ENCODE measurements around the gene AP3B1.

AP3B1 gene

GRCh38 chr5:78280261-78280660, 14.2 kb downstream of the AP3B1 start:
- Histone ChIP-seq H3K36me3 (ENCODE audit: control insufficient read depth, insufficient read depth, low read length) (no peaks in the 10 kb centered on the region), H3K4me3 (replicated peaks; ENCODE audit: low read depth, low read length) (no peak overlapping the region), H3K27me3 (replicated peaks; ENCODE audit: control insufficient read depth, insufficient read depth, low read length) (no peaks in the 10 kb centered on the region)
- DNase-seq (ENCODE audit: extremely low read depth, insufficient read length) = no peak
- TF ChIP-seq CTCF (IDR thresholded peaks at IDR 0.05; ENCODE audit: insufficient read depth, low read length, poor library complexity, severe bottlenecking) = no peak

GRCh38 chr5:78279194-78279593, 15.3 kb downstream of the AP3B1 start:
- TF ChIP-seq CTCF (IDR thresholded peaks at IDR 0.05; ENCODE audit: insufficient read depth, low read length, poor library complexity, severe bottlenecking) = no peak
- H3K4me3 ChIP-seq (replicated peaks; ENCODE audit: low read depth, low read length) = no peak overlapping the region
- no peak for DNase-seq (ENCODE audit: extremely low read depth, insufficient read length)

GRCh38 chr5:78277715-78278114, 16.8 kb downstream of the AP3B1 start:
- no peaks in the 10 kb centered on the region; the same call in 1 of the 2 replicates for H3K36me3 ChIP-seq (ENCODE audit: control insufficient read depth, insufficient read depth, low read length)
- no peaks in the 10 kb centered on the region for H3K27me3 ChIP-seq (replicated peaks; ENCODE audit: control insufficient read depth, insufficient read depth, low read length)
- no peak overlapping the region for H3K4me3 ChIP-seq (replicated peaks; ENCODE audit: low read depth, low read length)
- TF ChIP-seq CTCF (IDR thresholded peaks at IDR 0.05; ENCODE audit: insufficient read depth, low read length, poor library complexity, severe bottlenecking) = no peak
- DNase-seq (ENCODE audit: extremely low read depth, insufficient read length) = no peak

More at GRCh38 chr5:78279194-78279593, 15.3 kb downstream of the AP3B1 start:
- Histone ChIP-seq H3K36me3 (ENCODE audit: control insufficient read depth, insufficient read depth, low read length) (no peaks in the 10 kb centered on the region), H3K27me3 (replicated peaks; ENCODE audit: control insufficient read depth, insufficient read depth, low read length) (no peaks in the 10 kb centered on the region)

- Histone ChIP-seq H3K36me3 (ENCODE audit: control insufficient read depth, insufficient read depth, low read length) (no peaks in the 10 kb centered on the region; the same call in 1 of the 2 replicates), H3K27me3 (replicated peaks; ENCODE audit: control insufficient read depth, insufficient read depth, low read length) (no peaks in the 10 kb centered on the region), H3K4me3 (replicated peaks; ENCODE audit: low read depth, low read length) (no peak overlapping the region)
- TF ChIP-seq CTCF (IDR thresholded peaks at IDR 0.05; ENCODE audit: insufficient read depth, low read length, poor library complexity, severe bottlenecking) = no peak
- no peak for DNase-seq (ENCODE audit: extremely low read depth, insufficient read length)
These were observed 18.4 kb downstream of the AP3B1 start for GRCh38 chr5:78275998-78276543.

- no peak for TF ChIP-seq CTCF (IDR thresholded peaks at IDR 0.05; ENCODE audit: insufficient read depth, low read length, poor library complexity, severe bottlenecking)
- Histone ChIP-seq H3K27me3 (replicated peaks; ENCODE audit: control insufficient read depth, insufficient read depth, low read length) (no peaks in the 10 kb centered on the region), H3K4me3 (replicated peaks; ENCODE audit: low read depth, low read length) (no peak overlapping the region), H3K36me3 (ENCODE audit: control insufficient read depth, insufficient read depth, low read length) (no peaks in the 10 kb centered on the region; the same call in 1 of the 2 replicates)
- DNase-seq (ENCODE audit: extremely low read depth, insufficient read length) = no peak
These were observed 19.8 kb downstream of the AP3B1 start for GRCh38 chr5:78274540-78275197.

All from GM06990 (cell line).